GM19468 (cell line): ENCODE results near the gene JPT1.
A peak's percentile ranks its signal among the peaks of the same experiment; 100 is the strongest.
"Not testable (repeated sequence)": the region's sequence is repeated elsewhere in the genome, so short reads cannot be mapped to it uniquely, and the experiment has no call there.

Experiments
- ATAC-seq: cut with Tn5 transposase; IDR thresholded peaks from one replicate; pipeline ENCODE4 v1.9.1; 2021; ENCODE audit warnings: mild to moderate bottlenecking, moderate library complexity, moderate number of reproducible peaks; ENCODE audit not compliant: unreplicated experiment; ENCODE audit errors: extremely low read depth

The JPT1 gene

GRCh38 chr17:75159196-75160031, 5.1 kb upstream of the JPT1 start:
- ATAC-seq, result no peak

GRCh38 chr17:75158480-75158879, 4.2 kb upstream of the JPT1 start:
- ATAC-seq, result not testable (repeated sequence)

GRCh38 chr17:75155191-75155601, 884 bp upstream of the JPT1 start:
- no peak for ATAC-seq

GRCh38 chr17:75153780-75154194, 525 bp downstream of the JPT1 start:
- ATAC-seq, result peak; percentile 5

GRCh38 chr17:75152922-75153779, 1.2 kb downstream of the JPT1 start:
- no peak for ATAC-seq

GRCh38 chr17:75152523-75152921, 1.8 kb downstream of the JPT1 start:
- no peak for ATAC-seq

- no peak for ATAC-seq
Observed at GRCh38 chr17:75151930-75152329, 2.4 kb downstream of the JPT1 start.

- ATAC-seq, result no peak
Observed at GRCh38 chr17:75147878-75148546, 6.3 kb downstream of the JPT1 start.

GRCh38 chr17:75146592-75146991, 7.7 kb downstream of the JPT1 start:
- no peak for ATAC-seq

GRCh38 chr17:75144816-75145512, 9.3 kb downstream of the JPT1 start:
- no peak for ATAC-seq

GRCh38 chr17:75142236-75142971, 11.9 kb downstream of the JPT1 start:
- ATAC-seq, result no peak

GRCh38 chr17:75138519-75138918, 15.8 kb downstream of the JPT1 start:
- ATAC-seq, result no peak

GRCh38 chr17:75137762-75138161, 16.6 kb downstream of the JPT1 start:
- ATAC-seq, result not testable (repeated sequence)

- no peak for ATAC-seq
Observed at GRCh38 chr17:75135946-75136345, 18.4 kb downstream of the JPT1 start.

GRCh38 chr17:75135452-75135851, 18.9 kb downstream of the JPT1 start:
- ATAC-seq, result no peak

GRCh38 chr17:75133607-75134347, 20.5 kb downstream of the JPT1 start:
- not testable (repeated sequence) for ATAC-seq

GRCh38 chr17:75133001-75133400, 21.3 kb downstream of the JPT1 start:
- no peak for ATAC-seq
